GM12874 (cell line): ENCODE results near the gene CDS2.
A peak's percentile ranks its signal among the peaks of the same experiment; 100 is the strongest.

Experiments used
- CTCF ChIP-seq: IDR thresholded peaks from 2 replicates; pipeline ENCODE4 v1.5.1; 2011; ENCODE audit warnings: low read depth, mild to moderate bottlenecking, control low read depth, low read length, moderate library complexity; ENCODE audit not compliant: insufficient read depth

CDS2 gene

GRCh38 chr20:5196149-5196548 lies 69.3 kb downstream of the CDS2 start:
- TF ChIP-seq CTCF = no peak

- TF ChIP-seq CTCF = no peak
These were observed 70.5 kb downstream of the CDS2 start for GRCh38 chr20:5197270-5197827.

- TF ChIP-seq CTCF = no peak
These were observed 71.2 kb downstream of the CDS2 start for GRCh38 chr20:5197847-5198650.

- TF ChIP-seq CTCF = no peak
These were observed 71.8 kb downstream of the CDS2 start for GRCh38 chr20:5198651-5198924.

- no peak for TF ChIP-seq CTCF
These were observed 76.6 kb downstream of the CDS2 start for GRCh38 chr20:5203380-5203779.

- TF ChIP-seq CTCF = peak; percentile 91
These were observed 78.8 kb downstream of the CDS2 start for GRCh38 chr20:5205348-5206210.

- no peak for TF ChIP-seq CTCF
These were observed 80.3 kb downstream of the CDS2 start for GRCh38 chr20:5207138-5207537.
